Measurements from ENCODE around the gene MAP7.
"Not testable (repeated sequence)": the region's sequence is repeated elsewhere in the genome, so short reads cannot be mapped to it uniquely, and the experiment has no call there.

DNA sequence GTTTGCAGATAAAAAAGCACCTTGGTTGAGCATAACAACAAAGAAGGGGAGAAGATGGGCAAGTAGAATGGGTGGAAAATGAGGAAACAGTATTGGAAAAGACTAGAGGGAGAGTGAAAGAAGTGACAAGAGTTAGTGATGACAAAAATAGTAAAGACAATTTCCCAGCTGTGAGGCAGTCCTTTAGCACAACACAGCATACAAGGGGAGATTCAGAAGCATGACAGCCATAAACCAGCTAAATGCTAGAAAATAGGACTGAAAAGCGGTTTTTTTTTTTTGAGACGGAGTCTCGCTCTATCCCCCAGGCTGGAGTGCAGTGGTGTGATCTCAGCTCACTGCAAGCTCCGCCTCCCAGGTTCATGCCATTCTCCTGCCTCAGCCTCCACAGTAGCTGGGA, 174.4 kb downstream of the MAP7 start:
- TF ChIP-seq, protein P1, sequence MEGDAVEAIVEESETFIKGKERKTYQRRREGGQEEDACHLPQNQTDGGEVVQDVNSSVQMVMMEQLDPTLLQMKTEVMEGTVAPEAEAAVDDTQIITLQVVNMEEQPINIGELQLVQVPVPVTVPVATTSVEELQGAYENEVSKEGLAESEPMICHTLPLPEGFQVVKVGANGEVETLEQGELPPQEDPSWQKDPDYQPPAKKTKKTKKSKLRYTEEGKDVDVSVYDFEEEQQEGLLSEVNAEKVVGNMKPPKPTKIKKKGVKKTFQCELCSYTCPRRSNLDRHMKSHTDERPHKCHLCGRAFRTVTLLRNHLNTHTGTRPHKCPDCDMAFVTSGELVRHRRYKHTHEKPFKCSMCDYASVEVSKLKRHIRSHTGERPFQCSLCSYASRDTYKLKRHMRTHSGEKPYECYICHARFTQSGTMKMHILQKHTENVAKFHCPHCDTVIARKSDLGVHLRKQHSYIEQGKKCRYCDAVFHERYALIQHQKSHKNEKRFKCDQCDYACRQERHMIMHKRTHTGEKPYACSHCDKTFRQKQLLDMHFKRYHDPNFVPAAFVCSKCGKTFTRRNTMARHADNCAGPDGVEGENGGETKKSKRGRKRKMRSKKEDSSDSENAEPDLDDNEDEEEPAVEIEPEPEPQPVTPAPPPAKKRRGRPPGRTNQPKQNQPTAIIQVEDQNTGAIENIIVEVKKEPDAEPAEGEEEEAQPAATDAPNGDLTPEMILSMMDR (conservative IDR thresholded peaks at IDR 0.05; ENCODE audit: low read length), result not testable (repeated sequence)
- not testable (repeated sequence) for TF ChIP-seq EZH2phosphoT487 (IDR thresholded peaks at IDR 0.05; ENCODE audit: borderline replicate concordance, low read depth, low read length)
